Mesenchymal stem cell (in vitro differentiated cells and primary cell): Measurements from ENCODE around the gene NPAS3.

Source experiments
- DNase-seq: peaks from one replicate; pipeline ENCODE4 v3.0.0-alpha.2; 2013
- H2AFZ ChIP-seq: one replicate; pipeline ENCODE4 v1.6.1; 2013; ENCODE audit warnings: low read depth, mild to moderate bottlenecking, control low read depth, inconsistent platforms, low read length, moderate library complexity
- H2AK5ac ChIP-seq: 2 replicates; pipeline ENCODE4 v1.6.1; 2013; ENCODE audit warnings: low read length, moderate library complexity, mild to moderate bottlenecking, inconsistent platforms; ENCODE audit not compliant: severe bottlenecking
- H2BK120ac ChIP-seq: one replicate; pipeline ENCODE4 v1.6.1; 2013; ENCODE audit warnings: low read depth, mild to moderate bottlenecking, inconsistent platforms, low read length, moderate library complexity
- H2BK12ac ChIP-seq, 2 experiments: one replicate each; pipeline ENCODE4 v1.6.1; 2013; ENCODE audit warnings: inconsistent platforms in 2 of 2, low read length in 2 of 2, mild to moderate bottlenecking in 2 of 2, moderate library complexity in 2 of 2, control low read depth in 1 of 2
- H2BK15ac ChIP-seq: one replicate; pipeline ENCODE4 v1.6.1; 2013; ENCODE audit warnings: mild to moderate bottlenecking, low read depth, inconsistent platforms; ENCODE audit not compliant: poor library complexity, severe bottlenecking
- H2BK5ac ChIP-seq: 2 replicates; pipeline ENCODE4 v1.6.1; 2013; ENCODE audit warnings: low read depth, mild to moderate bottlenecking, low read length, control low read depth, inconsistent platforms; ENCODE audit not compliant: poor library complexity, severe bottlenecking
- H3K14ac ChIP-seq, 2 experiments: one replicate each; pipeline ENCODE4 v1.6.1; 2013; ENCODE audit warnings: inconsistent platforms in 2 of 2, low read length in 2 of 2, control low read depth in 1 of 2, mild to moderate bottlenecking in 1 of 2, moderate library complexity in 1 of 2
- H3K18ac ChIP-seq, 2 experiments: one replicate each; pipeline ENCODE4 v1.6.1; 2013; ENCODE audit warnings: inconsistent platforms in 2 of 2, low read length in 2 of 2, control low read depth in 1 of 2, low read depth in 1 of 2, mild to moderate bottlenecking in 1 of 2
- H3K23ac ChIP-seq, 2 experiments: one replicate each; pipeline ENCODE4 v1.6.1; 2013; ENCODE audit warnings: inconsistent platforms in 2 of 2, low read length in 2 of 2, mild to moderate bottlenecking in 2 of 2, moderate library complexity in 2 of 2, control low read depth in 1 of 2
- H3K27ac ChIP-seq: 2 replicates; pipeline ENCODE4 v1.5.1; 2013; ENCODE audit warnings: mild to moderate bottlenecking, moderate library complexity, low read length, control low read depth, inconsistent platforms; ENCODE audit not compliant: poor library complexity, severe bottlenecking
- H3K27me3 ChIP-seq, 2 experiments: 2 replicates each; pipeline versions ENCODE4 v1.6.1 to v1.7.0; 2013; ENCODE audit warnings: low read length in 2 of 2, mild to moderate bottlenecking in 2 of 2, moderate library complexity in 2 of 2, control low read depth in 1 of 2, inconsistent platforms in 1 of 2; ENCODE audit not compliant: control insufficient read depth in 1 of 2, insufficient read depth in 1 of 2
- H3K36me3 ChIP-seq, 2 experiments: 2 replicates each; pipeline versions ENCODE4 v1.6.1 to v1.7.0; 2013; ENCODE audit warnings: low read length in 2 of 2, control low read depth in 1 of 2, inconsistent platforms in 1 of 2, low read depth in 1 of 2, mild to moderate bottlenecking in 1 of 2; ENCODE audit not compliant: insufficient read depth in 2 of 2, control insufficient read depth in 1 of 2
- H3K4ac ChIP-seq, 2 experiments: one replicate each; pipeline ENCODE4 v1.6.1; 2013; ENCODE audit warnings: inconsistent platforms in 2 of 2, low read length in 2 of 2, mild to moderate bottlenecking in 2 of 2, moderate library complexity in 2 of 2, control low read depth in 1 of 2, low read depth in 1 of 2
- H3K4me1 ChIP-seq: 2 replicates; pipeline ENCODE4 v1.6.1; 2013; ENCODE audit warnings: low read depth, low read length, control low read depth; ENCODE audit not compliant: control insufficient read depth, insufficient read depth
- H3K4me2 ChIP-seq: 2 replicates; pipeline ENCODE4 v1.6.1; 2013; ENCODE audit warnings: low read length, mild to moderate bottlenecking, inconsistent platforms; ENCODE audit not compliant: poor library complexity, severe bottlenecking
- H3K4me3 ChIP-seq, 2 experiments: 2 replicates each; pipeline versions ENCODE4 v1.5.1 to v1.7.0; 2013; ENCODE audit warnings: low read length in 2 of 2, mild to moderate bottlenecking in 2 of 2, control low read depth in 1 of 2, low read depth in 1 of 2; ENCODE audit not compliant: insufficient read depth in 1 of 2
- H3K79me1 ChIP-seq: replicated peaks from 2 replicates; pipeline ENCODE4 v1.6.1; 2013; ENCODE audit warnings: mild to moderate bottlenecking, control low read depth, low read length, inconsistent platforms; ENCODE audit not compliant: poor library complexity, severe bottlenecking
- H3K9ac ChIP-seq: 2 replicates; pipeline ENCODE4 v1.7.0; 2013; ENCODE audit warnings: mild to moderate bottlenecking, low read length, moderate library complexity
- H3K9me3 ChIP-seq: 2 replicates; pipeline ENCODE4 v1.7.0; 2013; ENCODE audit warnings: mild to moderate bottlenecking, low read length; ENCODE audit not compliant: control insufficient read depth
- H4K8ac ChIP-seq: one replicate; pipeline ENCODE4 v1.6.1; 2013; ENCODE audit warnings: inconsistent platforms, mild to moderate bottlenecking, low read length, moderate library complexity
- H4K91ac ChIP-seq: one replicate; pipeline ENCODE4 v1.6.1; 2013; ENCODE audit warnings: mild to moderate bottlenecking, low read length, inconsistent platforms
- WGBS: methylation state at CpG from one replicate; pipeline ENCODE4 v1.1.7; 2013; ENCODE audit warnings: mixed read lengths; 5-methylcytosine and 5-hydroxymethylcytosine counted together

The NPAS3 gene

GRCh38 chr14:33542338-33543287, 603.9 kb downstream of the NPAS3 start:
- no peak overlapping the region for H3K4me2 ChIP-seq
- H3K79me1 ChIP-seq: no peaks in the 10 kb centered on the region
- no peak overlapping the region for H3K27ac ChIP-seq
- no peak overlapping the region for H3K9ac ChIP-seq
- no peaks in the 10 kb centered on the region for H3K27me3 ChIP-seq
- no peaks in the 10 kb centered on the region for H3K4me1 ChIP-seq
- no peak overlapping the region for H2BK5ac ChIP-seq
- H2BK120ac ChIP-seq: no peak overlapping the region
- no peak overlapping the region for H3K4me3 ChIP-seq
- H2AK5ac ChIP-seq: no peak overlapping the region
- no peak overlapping the region for H3K18ac ChIP-seq
- H3K9me3 ChIP-seq: no peaks in the 10 kb centered on the region
- no peak overlapping the region for H3K23ac ChIP-seq
- H3K4ac ChIP-seq: peak overlapping the region in 1 of 2 experiments; percentile 41
- H2AFZ ChIP-seq: no peak overlapping the region
- no peak overlapping the region for H4K8ac ChIP-seq
- H3K14ac ChIP-seq: no peak overlapping the region
- WGBS: 88% methylated on average over 11 of the region's 11 CpGs
- no peaks in the 10 kb centered on the region for H3K36me3 ChIP-seq
- H4K91ac ChIP-seq: no peak overlapping the region
- DNase-seq: no peak
- no peak overlapping the region for H2BK15ac ChIP-seq
- H2BK12ac ChIP-seq: no peak overlapping the region

- DNase-seq: no peak
- Histone ChIP-seq H3K18ac (no peak overlapping the region), H3K9me3 (no peaks in the 10 kb centered on the region), H4K8ac (no peak overlapping the region), H3K27me3 (no peaks in the 10 kb centered on the region), H3K9ac (no peak overlapping the region), H3K4me1 (no peaks in the 10 kb centered on the region), H2BK12ac (no peak overlapping the region), H2BK15ac (no peak overlapping the region), H3K4ac (no peak overlapping the region), H3K4me3 (no peak overlapping the region), H2AK5ac (no peak overlapping the region), H2BK120ac (no peak overlapping the region), H3K79me1 (no peaks in the 10 kb centered on the region), H3K36me3 (no peaks in the 10 kb centered on the region), H4K91ac (no peak overlapping the region), H3K23ac (no peak overlapping the region), H2BK5ac (no peak overlapping the region), H3K14ac (no peak overlapping the region), H2AFZ (no peak overlapping the region), H3K4me2 (no peak overlapping the region), H3K27ac (no peak overlapping the region)
- 95% methylated on average over 2 of the region's 2 CpGs for WGBS
These were observed 607.0 kb downstream of the NPAS3 start for GRCh38 chr14:33545696-33546095.

DNA sequence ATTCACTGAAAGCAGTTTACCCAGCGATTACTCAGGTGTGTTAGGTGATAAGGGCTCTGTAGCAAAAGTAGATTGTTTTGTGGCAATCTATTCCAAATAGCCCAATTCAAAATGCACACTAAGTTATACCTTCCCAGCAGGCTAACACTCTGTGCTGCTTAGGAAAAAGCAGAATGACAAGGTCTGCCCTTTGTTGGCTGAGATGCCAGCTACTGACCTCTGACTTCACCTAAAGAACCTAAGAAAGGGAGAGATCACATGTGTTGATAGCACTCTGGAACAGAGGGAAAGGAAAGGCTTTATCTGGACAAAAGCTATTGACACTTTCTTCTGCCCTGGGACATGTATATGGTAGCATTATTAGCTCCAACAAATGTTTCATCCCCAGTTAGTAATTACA, 609.9 kb downstream of the NPAS3 start:
- no peak overlapping the region for H2BK5ac ChIP-seq
- no peak overlapping the region for H3K27ac ChIP-seq
- no peak overlapping the region for H3K4me2 ChIP-seq
- DNase-seq: no peak
- H3K36me3 ChIP-seq: no peaks in the 10 kb centered on the region
- H2BK120ac ChIP-seq: no peak overlapping the region
- no peak overlapping the region for H2AFZ ChIP-seq
- H3K4ac ChIP-seq: no peak overlapping the region
- H3K9ac ChIP-seq: no peak overlapping the region
- H2AK5ac ChIP-seq: no peak overlapping the region
- H3K79me1 ChIP-seq: no peaks in the 10 kb centered on the region
- no peak overlapping the region for H3K18ac ChIP-seq
- H3K27me3 ChIP-seq: no peaks in the 10 kb centered on the region
- H3K14ac ChIP-seq: no peak overlapping the region
- H3K4me1 ChIP-seq: peaks cover 7% of the 10 kb centered on the region
- H4K8ac ChIP-seq: no peak overlapping the region
- WGBS: no CpG with 5 or more reads among the region's 1 CpG
- H3K9me3 ChIP-seq: no peaks in the 10 kb centered on the region
- H2BK12ac ChIP-seq: no peak overlapping the region
- no peak overlapping the region for H3K4me3 ChIP-seq
- no peak overlapping the region for H4K91ac ChIP-seq
- no peak overlapping the region for H3K23ac ChIP-seq
- no peak overlapping the region for H2BK15ac ChIP-seq

- Histone ChIP-seq H3K18ac (no peak overlapping the region), H3K27me3 (no peaks in the 10 kb centered on the region), H2BK120ac (no peak overlapping the region), H3K4me1 (peaks cover 8% of the 10 kb centered on the region), H3K9ac (no peak overlapping the region), H4K91ac (no peak overlapping the region), H3K36me3 (no peaks in the 10 kb centered on the region), H3K4me2 (no peak overlapping the region), H3K27ac (no peak overlapping the region), H3K23ac (no peak overlapping the region), H4K8ac (no peak overlapping the region), H2BK15ac (no peak overlapping the region), H3K14ac (no peak overlapping the region), H2BK12ac (no peak overlapping the region), H2BK5ac (no peak overlapping the region), H3K79me1 (no peaks in the 10 kb centered on the region), H3K9me3 (no peaks in the 10 kb centered on the region), H3K4me3 (no peak overlapping the region), H2AK5ac (no peak overlapping the region), H3K4ac (peak overlapping the region in 1 of 2 experiments; percentile 19), H2AFZ (no peak overlapping the region)
- DNase-seq: no peak
- 45% methylated on average over 3 of the region's 3 CpGs for WGBS
These were observed 613.3 kb downstream of the NPAS3 start for GRCh38 chr14:33551963-33552362.
